ENCODE measurements around the gene OBSCN.
A peak's percentile ranks its signal among the peaks of the same experiment; 100 is the strongest.

The OBSCN gene

DNA sequence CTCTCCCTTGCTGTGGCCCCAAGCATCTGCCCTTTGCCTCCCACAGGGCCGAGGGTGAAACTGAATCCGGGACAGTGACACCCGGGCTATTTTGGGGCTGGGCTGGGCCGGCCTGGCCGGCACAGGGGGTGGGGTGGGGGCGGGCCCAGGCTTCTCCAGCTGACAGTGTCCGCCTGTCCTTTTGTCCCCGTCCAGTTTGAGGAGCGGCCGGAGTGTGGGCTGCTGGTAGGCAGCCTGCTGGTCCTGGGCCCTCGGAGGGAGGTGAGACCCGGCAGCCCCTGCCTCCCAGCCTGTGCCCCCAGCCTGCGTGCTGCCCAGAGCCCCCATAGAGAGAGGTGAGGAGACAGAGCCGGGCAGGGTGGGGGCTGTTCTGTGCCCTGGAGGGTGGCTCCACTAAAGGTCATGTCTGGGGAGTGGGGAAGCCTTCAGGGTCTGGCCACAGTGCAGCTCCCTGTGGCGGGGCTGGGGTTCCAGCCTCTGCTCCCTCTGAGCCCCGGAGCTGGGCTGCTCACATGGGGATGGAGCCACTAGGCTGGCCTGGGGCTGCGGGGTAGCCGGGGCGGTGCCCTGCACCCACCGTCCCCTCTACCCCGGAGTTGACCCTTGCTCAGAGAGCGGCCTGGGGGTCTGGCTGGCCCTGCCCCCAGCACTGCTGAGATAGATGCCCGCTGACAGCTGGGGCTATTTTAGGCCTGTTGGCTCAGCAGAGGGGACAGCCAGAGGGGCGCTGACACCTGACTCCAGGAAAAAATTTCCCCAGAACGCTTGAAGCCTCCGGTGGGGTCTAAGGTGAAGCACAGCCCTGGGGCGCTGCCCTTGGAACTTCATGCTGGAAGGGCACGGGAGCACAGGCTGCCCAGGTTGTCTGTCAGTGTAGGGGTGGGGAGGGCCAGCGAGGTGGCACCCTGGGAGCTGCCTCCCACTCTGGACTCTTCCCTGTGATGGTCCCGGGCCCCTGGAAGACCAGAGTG, at the start of gene OBSCN:
TSS of gene OBSCN (plus strand) at position 194 of the 971 bp plus-strand sequence. CDS start 3,740 bp downstream, outside the sequence.
- no peak for DNase-seq (ENCODE audit: low read depth, low spot score)

DNA sequence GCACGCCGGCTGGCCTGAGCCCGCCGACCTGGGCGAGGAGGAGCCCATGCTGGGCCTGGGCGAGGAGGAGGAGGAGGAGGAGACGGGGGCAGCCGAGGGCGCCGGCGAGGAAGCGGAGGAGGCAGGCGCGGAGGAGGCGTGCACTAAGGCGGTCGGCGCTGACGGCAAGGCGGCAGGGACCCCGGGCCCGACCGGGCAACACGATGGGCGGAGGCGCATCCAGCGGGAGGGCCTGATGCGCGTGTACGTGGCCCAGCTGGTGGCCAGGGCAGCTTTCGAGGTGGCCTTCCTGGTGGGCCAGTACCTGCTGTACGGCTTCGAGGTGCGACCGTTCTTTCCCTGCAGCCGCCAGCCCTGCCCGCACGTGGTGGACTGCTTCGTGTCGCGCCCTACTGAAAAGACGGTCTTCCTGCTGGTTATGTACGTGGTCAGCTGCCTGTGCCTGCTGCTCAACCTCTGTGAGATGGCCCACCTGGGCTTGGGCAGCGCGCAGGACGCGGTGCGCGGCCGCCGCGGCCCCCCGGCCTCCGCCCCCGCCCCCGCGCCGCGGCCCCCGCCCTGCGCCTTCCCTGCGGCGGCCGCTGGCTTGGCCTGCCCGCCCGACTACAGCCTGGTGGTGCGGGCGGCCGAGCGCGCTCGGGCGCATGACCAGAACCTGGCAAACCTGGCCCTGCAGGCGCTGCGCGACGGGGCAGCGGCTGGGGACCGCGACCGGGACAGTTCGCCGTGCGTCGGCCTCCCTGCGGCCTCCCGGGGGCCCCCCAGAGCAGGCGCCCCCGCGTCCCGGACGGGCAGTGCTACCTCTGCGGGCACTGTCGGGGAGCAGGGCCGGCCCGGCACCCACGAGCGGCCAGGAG, 49.5 kb upstream of the OBSCN start:
- no peak for DNase-seq (ENCODE audit: low read depth, low spot score)

GRCh38 chr1:228159008-228159665, 48.7 kb upstream of the OBSCN start:
- DNase-seq (ENCODE audit: low read depth, low spot score): no peak

GRCh38 chr1:228160201-228160761, 47.6 kb upstream of the OBSCN start:
- DNase-seq (ENCODE audit: low read depth, low spot score): no peak

DNA sequence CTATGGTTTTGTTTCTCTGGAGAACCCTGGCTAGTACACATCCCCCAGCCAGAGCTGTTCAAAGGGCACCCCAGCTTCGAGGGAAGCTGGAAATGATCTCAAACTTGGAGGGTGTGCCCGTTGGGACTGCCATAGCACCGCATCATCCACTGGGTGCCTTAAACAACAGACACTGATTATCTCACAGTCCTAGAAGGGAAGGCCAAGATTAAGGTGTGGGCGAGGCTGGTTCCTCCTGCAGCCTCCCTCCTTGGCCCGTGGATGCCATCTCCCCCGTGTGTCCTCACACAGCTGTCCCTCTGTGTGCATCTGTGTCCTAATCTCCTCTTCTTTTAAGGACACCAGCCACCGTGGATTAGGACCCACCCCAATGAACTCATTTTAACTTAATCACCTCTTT, 46.5 kb upstream of the OBSCN start:
- DNase-seq (ENCODE audit: low read depth, low spot score): no peak

- DNase-seq (ENCODE audit: low read depth, low spot score): no peak
Observed at GRCh38 chr1:228161866-228162265, 46.0 kb upstream of the OBSCN start.

- no peak for DNase-seq (ENCODE audit: low read depth, low spot score)
Observed at GRCh38 chr1:228162286-228163006, 45.4 kb upstream of the OBSCN start.

GRCh38 chr1:228163007-228163753, 44.7 kb upstream of the OBSCN start:
- DNase-seq (ENCODE audit: low read depth, low spot score): no peak

GRCh38 chr1:228163776-228164519, 43.9 kb upstream of the OBSCN start:
- no peak for DNase-seq (ENCODE audit: low read depth, low spot score)

GRCh38 chr1:228164561-228165371, 43.1 kb upstream of the OBSCN start:
- no peak for DNase-seq (ENCODE audit: low read depth, low spot score)

DNA sequence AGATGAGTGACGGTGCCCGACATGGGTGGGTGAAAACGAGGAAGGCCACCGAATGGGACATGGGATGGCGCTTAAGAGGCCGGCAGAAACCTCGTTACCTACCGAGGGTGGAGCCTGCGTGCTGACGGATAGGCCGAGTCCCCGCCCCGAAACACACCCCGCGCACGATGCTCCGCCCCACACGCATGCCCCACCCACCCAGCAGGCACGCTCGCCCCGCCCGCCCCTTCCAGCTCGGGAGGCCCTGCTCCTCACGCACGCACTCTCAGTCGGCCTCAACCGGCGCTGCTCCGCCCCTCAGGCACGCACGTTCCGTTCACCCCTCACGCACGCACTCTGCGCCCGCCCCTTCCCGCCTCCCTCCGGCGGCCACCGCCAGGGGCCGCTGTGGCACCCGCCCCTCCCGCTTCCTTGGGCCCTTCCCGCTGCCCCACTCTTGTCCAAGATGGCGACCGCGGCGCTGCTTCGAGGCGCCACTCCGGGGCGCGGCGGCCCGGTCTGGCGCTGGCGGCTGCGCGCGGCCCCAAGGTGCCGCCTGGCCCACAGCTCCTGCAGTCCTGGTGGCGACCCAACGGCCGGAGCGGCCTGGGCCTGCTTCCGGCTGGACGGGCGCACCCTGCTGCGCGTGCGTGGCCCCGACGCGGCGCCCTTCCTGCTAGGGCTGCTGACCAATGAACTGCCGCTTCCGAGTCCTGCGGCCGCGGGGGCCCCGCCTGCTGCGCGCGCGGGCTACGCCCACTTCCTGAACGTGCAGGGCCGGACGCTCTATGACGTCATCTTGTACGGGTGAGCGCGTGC, 42.3 kb upstream of the OBSCN start, which contains the start of gene IBA57:
TSS of gene IBA57 (plus strand) at position 433 of the 798 bp plus-strand sequence. CDS start at position 446, 13 bp downstream.
- DNase-seq (ENCODE audit: low read depth, low spot score): peak; percentile 96

DNA sequence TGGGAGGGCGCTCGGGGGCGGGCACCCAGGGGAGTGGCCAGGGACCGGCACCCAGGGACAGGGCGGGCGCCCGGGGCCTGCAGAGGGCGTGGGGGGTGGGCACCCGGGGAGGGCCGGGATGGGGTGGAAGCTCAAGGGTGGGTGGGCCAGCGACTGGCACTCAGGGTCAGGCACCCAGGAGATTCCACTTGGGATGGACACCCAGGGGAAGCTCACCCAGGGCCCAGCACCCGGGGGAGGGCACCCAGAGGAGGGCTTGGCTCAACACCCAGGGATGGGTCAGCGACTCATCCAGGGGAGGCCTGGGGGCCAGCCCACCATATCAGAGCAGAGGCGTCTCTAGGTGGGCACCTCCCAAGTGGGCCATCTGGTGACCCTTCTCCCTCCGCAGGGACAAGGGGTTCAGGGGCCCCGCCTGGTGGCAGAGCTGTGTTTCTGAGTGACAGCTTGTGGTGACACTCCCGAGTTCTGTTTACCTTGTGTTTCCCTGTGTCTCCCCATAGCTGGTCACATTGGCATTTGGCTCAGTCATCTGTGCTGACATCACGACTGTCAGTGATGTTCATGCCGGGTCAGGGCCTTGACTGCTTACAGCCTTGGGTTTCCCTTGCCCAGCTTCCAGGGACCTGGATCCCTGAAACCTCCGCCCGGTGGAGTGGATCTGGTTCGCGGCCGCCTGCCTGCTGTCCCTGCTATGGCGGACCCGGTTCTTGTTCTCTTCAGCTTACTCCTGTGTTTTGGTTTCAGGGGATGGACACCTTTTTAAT, 41.5 kb upstream of the OBSCN start:
- no peak for DNase-seq (ENCODE audit: low read depth, low spot score)

DNA sequence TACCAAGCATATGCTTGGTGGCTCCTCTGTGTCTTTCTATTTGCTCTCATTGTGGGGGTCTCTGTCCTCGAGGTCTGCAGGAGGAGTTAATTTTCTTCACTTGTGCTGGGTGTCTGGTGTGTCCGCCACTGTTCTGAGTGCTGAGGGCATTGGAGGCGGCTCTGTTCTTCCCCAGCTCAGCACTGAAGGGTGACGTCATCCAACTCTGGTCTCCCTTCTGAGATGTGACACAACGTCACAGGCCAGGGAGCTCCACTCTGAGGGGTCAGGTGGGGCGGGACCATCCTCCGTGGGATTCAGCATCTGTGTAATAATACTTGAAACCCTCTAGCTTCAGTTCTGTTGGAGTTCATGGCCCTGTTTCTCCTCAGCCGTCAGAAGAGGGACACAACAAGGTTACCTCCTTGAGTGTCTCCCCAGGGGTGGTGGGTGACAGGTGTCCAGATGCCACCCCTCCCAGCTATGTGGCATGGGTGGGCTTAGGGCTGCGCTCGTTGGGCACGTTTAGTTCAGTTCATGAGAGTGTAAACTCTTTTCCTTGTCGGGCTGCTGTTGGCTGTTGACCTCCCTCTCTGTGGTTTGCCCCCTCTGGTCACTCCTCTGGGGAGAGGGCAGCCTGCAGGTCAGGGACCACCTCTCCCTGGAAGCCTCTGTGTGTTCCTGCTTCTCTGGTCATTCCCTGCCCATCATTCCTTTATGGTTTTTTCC, 39.1 kb upstream of the OBSCN start:
- DNase-seq (ENCODE audit: low read depth, low spot score): no peak

- DNase-seq (ENCODE audit: low read depth, low spot score): no peak
Observed at GRCh38 chr1:228169345-228169744, 38.5 kb upstream of the OBSCN start.

GRCh38 chr1:228170666-228171065, 37.2 kb upstream of the OBSCN start:
- DNase-seq (ENCODE audit: low read depth, low spot score): no peak

DNA sequence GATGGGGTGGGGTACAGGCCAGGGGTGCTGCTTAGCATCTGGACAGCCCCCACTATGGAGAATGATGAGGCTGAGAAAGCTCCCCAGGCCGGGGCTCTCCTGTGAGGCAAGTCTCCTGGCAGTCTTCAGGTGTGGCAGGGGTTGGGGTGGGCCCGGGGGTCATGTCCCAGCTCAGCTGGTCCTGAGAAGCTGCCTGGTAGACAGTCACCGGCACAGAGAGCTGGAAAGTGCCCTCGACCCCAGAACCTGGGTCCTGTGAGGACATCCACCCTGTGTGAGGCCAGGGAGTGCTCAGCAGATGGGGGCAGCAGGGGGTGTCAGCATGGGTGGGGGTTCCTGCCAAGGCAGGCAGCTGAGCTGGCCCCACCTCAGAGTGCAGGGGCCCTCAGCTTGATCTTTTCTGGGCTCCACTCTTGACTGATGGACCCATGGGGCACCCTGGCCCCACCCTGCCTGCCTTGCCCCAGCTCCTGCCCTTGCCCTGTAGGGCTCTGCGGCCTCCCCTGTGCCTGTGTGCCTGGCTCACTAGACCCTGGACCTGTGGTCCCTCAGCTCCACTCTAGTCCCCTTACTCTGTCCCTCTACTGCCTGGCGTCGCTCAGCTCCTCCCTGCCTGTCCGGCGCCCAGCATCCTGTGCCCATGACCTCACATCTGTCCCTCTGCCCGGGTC, 36.5 kb upstream of the OBSCN start:
- DNase-seq (ENCODE audit: low read depth, low spot score): no peak
